Activated T-cell treated with anti-CD3 and anti-CD28 coated beads for 24 hours (primary cell): ENCODE results near the gene NLRP11.

Experiments
- DNase-seq: peaks from one replicate; pipeline ENCODE4 v3.0.0-alpha.2; 2020; ENCODE audit warnings: low read depth

NLRP11 gene

GRCh38 chr19:55831846-55832245, at the start of gene NLRP11:
Gene NLRP11 (minus strand): TSS chr19:55831999. CDS start chr19:55818174, 13,825 bp downstream.
- no peak for DNase-seq

GRCh38 chr19:55877211-55877610, 45.4 kb upstream of the NLRP11 start:
- DNase-seq: no peak

- DNase-seq: no peak
Measured at GRCh38 chr19:55870736-55871135, 38.9 kb upstream of the NLRP11 start.

GRCh38 chr19:55867101-55867500, 35.3 kb upstream of the NLRP11 start:
- DNase-seq: no peak

GRCh38 chr19:55866521-55866920, 34.7 kb upstream of the NLRP11 start:
- DNase-seq: no peak

GRCh38 chr19:55858969-55859368, 27.2 kb upstream of the NLRP11 start:
- DNase-seq: no peak

GRCh38 chr19:55858401-55858800, 26.6 kb upstream of the NLRP11 start:
- DNase-seq: no peak

- no peak for DNase-seq
Measured at GRCh38 chr19:55857974-55858373, 26.2 kb upstream of the NLRP11 start.

- DNase-seq: no peak
Measured at GRCh38 chr19:55857149-55857548, 25.4 kb upstream of the NLRP11 start.

GRCh38 chr19:55855160-55855559, 23.4 kb upstream of the NLRP11 start:
- DNase-seq: no peak

- DNase-seq: no peak
Measured at GRCh38 chr19:55838906-55839305, 7.1 kb upstream of the NLRP11 start.

- no peak for DNase-seq
Measured at GRCh38 chr19:55838251-55838650, 6.5 kb upstream of the NLRP11 start.

- DNase-seq: no peak
Measured at GRCh38 chr19:55836340-55836739, 4.5 kb upstream of the NLRP11 start, which contains the start of gene NLRP4. Gene NLRP4 (plus strand): TSS chr19:55836540. CDS start chr19:55852081, 15,541 bp downstream.

GRCh38 chr19:55832676-55833075, 877 bp upstream of the NLRP11 start:
- DNase-seq: no peak

- no peak for DNase-seq
Measured at GRCh38 chr19:55830656-55831055, 1.1 kb downstream of the NLRP11 start.

- no peak for DNase-seq
Measured at GRCh38 chr19:55820037-55820436, 11.8 kb downstream of the NLRP11 start.

GRCh38 chr19:55813906-55814305, 17.9 kb downstream of the NLRP11 start:
- no peak for DNase-seq

GRCh38 chr19:55812449-55812848, 19.4 kb downstream of the NLRP11 start:
- no peak for DNase-seq

GRCh38 chr19:55811340-55811739, 20.5 kb downstream of the NLRP11 start:
- DNase-seq: no peak

GRCh38 chr19:55809381-55810058, 22.3 kb downstream of the NLRP11 start:
- DNase-seq: peak; percentile 26

- no peak for DNase-seq
Measured at GRCh38 chr19:55802281-55802680, 29.5 kb downstream of the NLRP11 start.

- DNase-seq: no peak
Measured at GRCh38 chr19:55801416-55801815, 30.4 kb downstream of the NLRP11 start.

GRCh38 chr19:55795021-55795420, 36.8 kb downstream of the NLRP11 start:
- DNase-seq: no peak

GRCh38 chr19:55781112-55781511, 50.7 kb downstream of the NLRP11 start:
- DNase-seq: no peak
